ENCODE data around the gene LAMC3.
"Not testable (repeated sequence)": the region's sequence is repeated elsewhere in the genome, so short reads cannot be mapped to it uniquely, and the experiment has no call there.

The LAMC3 gene

GRCh38 chr9:131103024-131103423 lies 94.0 kb downstream of the LAMC3 start:
- no peak overlapping the region for H3K4me3 ChIP-seq (ENCODE audit: low read length)
- no peak for DNase-seq (ENCODE audit: low read depth, low spot score)

- no peak for DNase-seq (ENCODE audit: low read depth, low spot score)
- no peak overlapping the region for H3K4me3 ChIP-seq (ENCODE audit: low read length)
Observed at GRCh38 chr9:131103535-131103934, 94.6 kb downstream of the LAMC3 start.

- H3K4me3 ChIP-seq (ENCODE audit: low read length) = no peak overlapping the region
- DNase-seq (ENCODE audit: low read depth, low spot score) = no peak
Observed at GRCh38 chr9:131104016-131104740, 95.2 kb downstream of the LAMC3 start.

GRCh38 chr9:131105952-131106351 lies 97.0 kb downstream of the LAMC3 start:
- peak; percentile 67 for DNase-seq (ENCODE audit: low read depth, low spot score)

DNA sequence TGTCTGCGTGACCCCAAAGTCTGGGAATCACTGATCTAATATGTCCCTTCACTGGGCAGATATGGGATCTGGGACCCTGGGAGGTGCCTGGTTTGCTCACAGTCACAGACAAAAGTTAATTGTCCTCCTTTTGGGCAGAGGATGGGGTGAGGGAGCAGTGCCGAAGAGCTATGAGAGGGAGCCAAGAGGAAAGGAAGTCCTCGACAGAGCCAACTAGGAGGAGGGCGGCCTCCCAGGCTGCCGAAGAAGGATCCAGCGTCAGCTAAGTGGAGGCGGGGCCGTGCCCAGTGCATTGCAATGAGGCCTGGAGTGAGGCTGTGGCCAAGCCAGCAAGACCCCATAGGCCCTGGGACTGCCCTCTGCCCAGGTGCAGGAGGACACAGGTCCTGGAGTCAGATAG lies 98.8 kb downstream of the LAMC3 start:
- no peak overlapping the region for H3K4me3 ChIP-seq (ENCODE audit: low read length)
- no peak for DNase-seq (ENCODE audit: low read depth, low spot score)

More at GRCh38 chr9:131105952-131106351, 97.0 kb downstream of the LAMC3 start:
- no peak overlapping the region for H3K4me3 ChIP-seq (ENCODE audit: low read length)

GRCh38 chr9:131111186-131111853 lies 102.3 kb downstream of the LAMC3 start:
- no peak for DNase-seq (ENCODE audit: low read depth, low spot score)
- no peak overlapping the region for H3K4me3 ChIP-seq (ENCODE audit: low read length)

- H3K4me3 ChIP-seq (ENCODE audit: low read length) = no peak overlapping the region
- no peak for DNase-seq (ENCODE audit: low read depth, low spot score)
Observed at GRCh38 chr9:131111854-131112311, 102.9 kb downstream of the LAMC3 start.

DNA sequence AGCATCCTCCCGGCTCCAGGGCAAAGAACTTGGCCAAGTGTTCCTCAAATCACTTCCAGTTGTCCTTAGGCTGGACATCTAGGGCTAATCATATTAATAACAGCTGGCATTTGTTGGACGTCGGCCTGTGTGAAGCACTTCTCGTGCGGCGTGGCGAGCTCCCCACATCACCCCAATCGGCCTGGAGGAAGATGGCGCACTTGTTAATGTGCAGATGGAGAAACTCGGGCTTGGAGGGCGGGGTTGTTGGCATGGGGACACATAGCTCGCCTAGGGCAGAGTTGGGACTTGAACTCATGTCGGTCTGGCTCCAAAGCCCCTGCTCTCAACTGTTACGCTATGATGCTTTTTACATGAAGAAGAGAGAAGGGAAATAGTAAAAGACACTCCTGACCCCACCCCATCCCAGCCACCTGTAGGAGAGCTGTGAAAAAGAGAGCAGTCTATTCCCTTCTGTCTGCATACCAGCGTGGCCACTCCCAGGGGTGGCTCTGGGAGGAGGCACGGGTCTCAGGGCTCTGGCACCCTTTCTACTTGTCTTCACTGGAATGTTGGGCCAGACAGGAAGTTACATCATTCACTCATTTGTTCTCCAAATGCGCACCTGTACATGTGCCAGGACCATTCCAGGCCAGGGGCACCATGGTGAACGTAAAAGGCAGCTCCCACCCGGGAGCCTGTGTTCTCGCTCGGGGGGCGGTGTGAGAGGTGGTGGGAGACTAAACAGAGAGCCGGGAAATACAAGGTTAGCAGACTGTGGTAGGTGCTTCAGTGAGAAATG lies 103.6 kb downstream of the LAMC3 start:
- no peak for DNase-seq (ENCODE audit: low read depth, low spot score)
- H3K4me3 ChIP-seq (ENCODE audit: low read length) = no peak overlapping the region

DNA sequence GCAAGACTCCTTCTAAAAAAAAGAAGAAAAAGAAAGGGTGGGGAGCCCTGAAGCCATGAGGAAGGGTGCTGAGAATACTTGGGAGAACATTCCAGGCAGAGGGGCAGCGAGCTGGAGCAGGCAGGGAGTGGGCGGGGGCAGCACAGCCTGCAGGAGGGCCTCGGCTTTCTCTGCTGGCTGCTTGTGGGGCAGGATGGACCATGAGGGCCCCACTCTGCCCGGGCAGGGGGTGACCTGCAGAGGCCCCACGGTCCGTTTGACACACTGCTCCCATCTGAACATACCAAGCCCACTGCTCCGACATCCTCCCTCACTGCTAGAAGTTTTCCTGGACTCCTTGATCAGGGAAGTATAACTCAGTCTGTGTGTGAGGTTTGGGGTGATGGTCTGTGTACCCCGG lies 104.7 kb downstream of the LAMC3 start:
- DNase-seq (ENCODE audit: low read depth, low spot score) = no peak
- H3K4me3 ChIP-seq (ENCODE audit: low read length) = no peak overlapping the region

GRCh38 chr9:131114084-131114535 lies 105.1 kb downstream of the LAMC3 start:
- no peak for DNase-seq (ENCODE audit: low read depth, low spot score)
- no peak overlapping the region for H3K4me3 ChIP-seq (ENCODE audit: low read length)

GRCh38 chr9:131115360-131115742 lies 106.4 kb downstream of the LAMC3 start:
- not testable (repeated sequence) for H3K4me3 ChIP-seq (ENCODE audit: low read length); DNase-seq (ENCODE audit: low read depth, low spot score)

GRCh38 chr9:131116281-131117120 lies 107.5 kb downstream of the LAMC3 start:
- H3K4me3 ChIP-seq (ENCODE audit: low read length) = no peak overlapping the region
- no peak for DNase-seq (ENCODE audit: low read depth, low spot score)

DNA sequence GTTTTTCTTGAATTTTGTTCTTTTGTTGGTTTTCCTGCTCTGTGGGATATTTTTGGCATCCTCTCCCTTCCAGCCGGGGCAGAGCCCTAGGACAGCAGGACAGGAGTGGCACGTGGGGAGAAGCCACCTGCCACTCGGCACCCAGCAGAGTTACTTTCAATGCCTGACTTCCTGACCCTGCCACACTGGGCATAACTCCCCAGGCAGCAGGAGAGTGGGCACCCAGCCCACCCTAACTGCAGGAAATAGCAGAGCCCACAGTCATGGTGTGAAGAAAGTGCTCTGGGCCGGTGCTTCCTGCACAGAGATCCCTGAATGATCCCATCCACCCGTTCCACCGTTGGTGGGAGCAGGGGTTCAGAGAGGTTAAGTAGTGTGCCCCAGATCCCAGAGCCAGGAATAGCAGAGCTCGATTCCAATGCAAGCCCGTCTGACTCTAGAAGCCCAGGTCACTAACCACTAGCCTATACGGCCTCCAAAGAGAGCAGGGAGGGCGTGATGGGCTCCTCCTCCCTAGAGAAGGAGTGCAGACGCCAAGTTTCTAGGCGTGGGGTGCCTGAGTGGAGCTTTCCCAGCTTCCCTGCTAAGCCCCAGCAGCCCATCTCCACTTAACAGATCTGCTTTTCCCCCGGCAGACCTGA lies 108.3 kb downstream of the LAMC3 start:
- no peak overlapping the region for H3K4me3 ChIP-seq (ENCODE audit: low read length)
- DNase-seq (ENCODE audit: low read depth, low spot score) = no peak

DNA sequence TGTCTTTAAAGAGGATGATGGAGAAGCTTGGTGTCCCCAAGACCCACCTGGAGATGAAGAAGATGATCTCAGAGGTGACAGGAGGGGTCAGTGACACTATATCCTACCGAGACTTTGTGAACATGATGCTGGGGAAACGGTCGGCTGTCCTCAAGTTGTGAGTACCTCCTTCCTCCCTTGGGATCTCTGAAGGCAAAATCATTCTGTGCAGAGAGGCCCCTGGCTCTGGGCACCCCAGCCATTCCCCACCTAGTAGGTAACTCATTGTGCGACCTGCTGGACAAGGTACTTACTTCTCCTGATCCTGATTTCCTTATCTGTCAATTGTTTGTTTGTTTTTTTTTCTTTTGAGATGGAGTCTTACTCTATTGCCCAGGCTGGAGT lies 108.8 kb downstream of the LAMC3 start:
- DNase-seq (ENCODE audit: low read depth, low spot score) = no peak
- no peak overlapping the region for H3K4me3 ChIP-seq (ENCODE audit: low read length)

DNA sequence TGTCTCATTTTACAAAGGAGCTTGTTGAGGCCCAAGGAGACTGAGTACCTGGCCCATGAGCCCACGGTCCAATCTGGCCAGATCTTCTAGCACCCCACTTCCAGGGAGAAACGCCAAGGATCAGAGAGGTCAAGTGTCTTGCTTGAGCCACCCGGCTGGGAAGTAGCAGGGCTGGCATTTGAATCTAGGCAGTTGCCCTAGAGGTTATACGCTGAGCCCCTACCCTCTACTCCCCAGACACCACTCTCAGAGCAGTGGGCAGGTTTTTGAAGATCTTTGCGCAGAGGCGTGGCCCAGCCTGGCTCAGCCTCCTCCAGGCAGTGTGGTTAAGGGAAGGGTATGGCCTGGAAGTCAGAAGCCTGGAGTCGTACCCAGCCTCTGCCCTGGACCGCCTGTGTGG lies 110.6 kb downstream of the LAMC3 start:
- no peak overlapping the region for H3K4me3 ChIP-seq (ENCODE audit: low read length)
- no peak for DNase-seq (ENCODE audit: low read depth, low spot score)

- DNase-seq (ENCODE audit: low read depth, low spot score) = no peak
- H3K4me3 ChIP-seq (ENCODE audit: low read length) = no peak overlapping the region
Observed at GRCh38 chr9:131120620-131121228, 111.8 kb downstream of the LAMC3 start.

GRCh38 chr9:131121346-131121745 lies 112.4 kb downstream of the LAMC3 start:
- no peak for DNase-seq (ENCODE audit: low read depth, low spot score)

GRCh38 chr9:131122158-131122557 lies 113.2 kb downstream of the LAMC3 start:
- H3K4me3 ChIP-seq (ENCODE audit: low read length) = no peak overlapping the region
- DNase-seq (ENCODE audit: low read depth, low spot score) = no peak

More at GRCh38 chr9:131121346-131121745, 112.4 kb downstream of the LAMC3 start:
- no peak overlapping the region for H3K4me3 ChIP-seq (ENCODE audit: low read length)
